Aorta (tissue), 5 donors: ENCODE results near the gene CYP19A1. TPM values are rescaled to one million over a fixed set of nuclear protein-coding genes. Genes with fewer than 3 reads are reported as not detected.

Experiments used
- ATAC-seq: fragments of 200-7000 bp; cut with Tn5 transposase; one replicate; pipeline ENCODE4 v1.9.1; 2022; ENCODE audit warnings: moderate library complexity; ENCODE audit not compliant: low FRiP score
- DNase-seq, 2 donors: peaks; one replicate each; pipeline ENCODE4 v3.0.0-alpha.2; 2020
- H3K27ac ChIP-seq, 2 donors: one replicate each; pipeline ENCODE4 v1.5.1; 2013; ENCODE audit warnings: low read length in 2 of 2, mild to moderate bottlenecking in 2 of 2, moderate library complexity in 2 of 2, control low read depth in 1 of 2, inconsistent platforms in 1 of 2, low read depth in 1 of 2
- H3K27me3 ChIP-seq, 2 donors: one replicate each; pipeline ENCODE4 v1.6.1; 2013; ENCODE audit warnings: control low read depth in 1 of 2, low read length in 1 of 2, mild to moderate bottlenecking in 1 of 2, moderate library complexity in 1 of 2; ENCODE audit not compliant: insufficient read depth in 2 of 2, control insufficient read depth in 1 of 2
- H3K36me3 ChIP-seq, 2 donors: one replicate each; pipeline ENCODE4 v1.6.1; 2013; ENCODE audit warnings: control low read depth in 1 of 2, low read length in 1 of 2, mild to moderate bottlenecking in 1 of 2; ENCODE audit not compliant: insufficient read depth in 2 of 2, control insufficient read depth in 1 of 2
- H3K4me1 ChIP-seq, 2 donors: one replicate each; pipeline ENCODE4 v1.6.1; 2013; ENCODE audit warnings: low read length in 2 of 2, control low read depth in 1 of 2, mild to moderate bottlenecking in 1 of 2, moderate library complexity in 1 of 2; ENCODE audit not compliant: insufficient read depth in 2 of 2, control insufficient read depth in 1 of 2
- H3K4me3 ChIP-seq, 2 donors: one replicate each; pipeline ENCODE4 v1.5.1; 2013; ENCODE audit warnings: low read length in 2 of 2, control low read depth in 1 of 2, mild to moderate bottlenecking in 1 of 2
- H3K9me3 ChIP-seq: one replicate; pipeline ENCODE4 v1.6.1; 2013; ENCODE audit warnings: mild to moderate bottlenecking, low read length; ENCODE audit not compliant: control insufficient read depth
- WGBS, 2 donors: extraction: QIAGEN DNeasy Blood & Tissue Kit; methylation state at CpG; one replicate each; pipeline ENCODE4 v1.1.7; 2013; 5-methylcytosine and 5-hydroxymethylcytosine counted together
- intact Hi-C, 2 donors: fragments of 100-400 bp; cut with DNase I; formaldehyde crosslinking; loops; one replicate each; pipeline versions ENCODE4 v1.14.2 to v1.15.0; 2022
- polyA plus RNA-seq, 2 donors: library from polyadenylated mRNA; stranded (reverse); fragments of 200-250 nt; gene quantifications; one replicate each; pipeline ENCODE4 v1.2.3, GENCODE V29; 2013
- total RNA-seq, 2 donors: library from RNA; stranded (reverse); fragmentation: NEBNext Ultra II Directional; extraction: Animal tissue kit (Norgen Biotek cat#: 25700); gene quantifications; one replicate each; pipeline ENCODE4 v1.2.1, GENCODE V29; 2021
- donor health status: healthy with polysubstance abuse.
- donor health status: Bipolar disorder and iron deficiency.
- donor health status: DM: no; HTN: no; CAD: no.
- donor health status: DM: no; HTN: no; CAD: no.
- donor health status: DM: yes; HTN: yes; CAD: no.

CYP19A1 gene
- total and polyA plus RNA-seq, 4 donors, result 0.77 to 4.8 (median 3.8) TPM

DNA sequence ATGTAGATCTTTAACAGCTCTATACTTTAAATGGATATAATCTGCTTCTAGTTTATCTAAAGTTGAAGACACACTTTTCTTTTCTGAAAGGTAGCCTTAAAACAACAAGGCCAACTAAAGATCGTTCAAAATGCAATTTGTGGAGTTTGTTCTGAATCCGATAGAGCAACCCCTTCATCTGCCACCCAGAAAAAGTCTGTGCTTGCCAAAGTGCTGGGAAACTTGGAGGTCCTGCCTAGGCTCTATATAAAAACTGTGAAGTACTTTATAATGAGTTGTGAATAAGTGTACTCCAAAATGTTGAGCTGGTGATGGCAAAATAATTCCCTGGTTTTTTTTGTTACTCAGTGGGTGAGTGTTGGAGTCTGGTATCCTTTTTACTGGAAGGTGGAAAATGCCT, 15.6 kb upstream of the CYP19A1 start:
- intact Hi-C loops, result no loop called here
- H3K36me3 ChIP-seq, result no peaks in the 10 kb centered on the region
- H3K27ac ChIP-seq, result no peak overlapping the region
- 47 to 53% methylated on average over 2 of the region's 2 CpGs for WGBS, 2 donors
- no peaks in the 10 kb centered on the region for H3K27me3 ChIP-seq
- DNase-seq, result no peak
- H3K4me3 ChIP-seq, result no peak overlapping the region
- H3K9me3 ChIP-seq, result no peaks in the 10 kb centered on the region
- no peak for ATAC-seq
- H3K4me1 ChIP-seq, result peaks cover 3 to 9% of the 10 kb centered on the region in 2 donors

DNA sequence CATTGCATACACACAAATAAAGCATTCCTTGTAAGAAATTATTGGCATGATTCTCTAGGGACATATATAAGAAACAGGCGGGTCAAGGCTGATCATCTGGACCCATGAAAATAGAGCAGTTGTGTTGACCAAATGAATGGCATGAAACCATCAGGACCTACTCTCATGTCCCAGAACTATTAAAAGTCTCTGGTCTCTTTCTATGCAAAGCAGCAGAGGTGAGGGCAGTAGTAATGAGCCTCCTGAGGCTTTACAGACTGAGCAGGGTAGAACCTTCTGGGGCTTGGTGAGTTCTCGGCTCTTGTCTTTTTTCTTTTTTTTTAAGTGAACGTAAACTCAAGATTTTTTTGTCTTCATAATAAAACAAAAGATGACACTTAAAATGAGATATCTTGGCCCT, 12.3 kb upstream of the CYP19A1 start:
- WGBS, 2 donors, result 91 to 96% methylated on average over 3 of the region's 3 CpGs

DNA sequence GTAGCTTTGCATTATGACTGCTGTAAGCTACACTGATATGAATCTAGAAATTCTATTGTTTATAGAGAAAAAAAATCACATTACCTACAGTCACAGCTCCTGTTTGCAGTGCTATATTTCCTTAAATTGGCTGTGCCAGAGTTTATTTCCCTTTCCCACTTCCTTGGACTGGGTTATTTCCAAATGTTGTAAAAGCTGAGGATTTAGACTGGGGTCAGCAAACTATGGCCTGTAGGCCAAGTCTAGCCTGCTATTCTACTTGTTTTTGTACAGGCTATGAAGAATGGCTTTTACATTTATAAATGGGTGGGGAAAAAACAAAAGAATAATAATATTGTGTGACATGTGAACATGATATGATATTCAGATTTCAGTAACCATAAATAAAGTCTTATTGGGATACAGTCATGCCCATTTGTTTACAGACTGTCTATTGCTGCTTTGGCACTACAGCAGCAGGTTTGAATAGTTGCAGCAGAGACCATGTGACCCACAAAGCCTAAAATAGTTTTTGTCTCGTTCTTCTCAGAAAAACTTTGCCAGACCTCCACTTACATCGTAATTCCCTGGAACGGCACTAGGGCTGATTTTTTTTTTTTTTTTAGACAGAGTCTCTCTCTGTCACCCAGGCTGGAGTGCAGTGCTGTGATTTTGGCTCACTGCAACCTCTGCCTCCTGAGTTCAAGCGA, 10.9 kb upstream of the CYP19A1 start:
- 3% methylated on average over 4 of the region's 4 CpGs for WGBS, 2 donors
- Histone ChIP-seq H3K27me3 (no peaks in the 10 kb centered on the region), H3K4me1 (peaks cover 1 to 8% of the 10 kb centered on the region in 2 donors), H3K36me3 (no peaks in the 10 kb centered on the region), H3K27ac (peak overlapping the region; percentile 25 to 28), H3K9me3 (no peaks in the 10 kb centered on the region), H3K4me3 (no peak overlapping the region)
- DNase-seq (no peak), ATAC-seq (peak; percentile 84)
- intact Hi-C loops, result loop anchor here in 1 of 2 donors (1.0 kb wide), 1 partner anchor 8 kb away; the partner anchor contains the start of gene GLDN

More for the DNA sequence above, 12.3 kb upstream of the CYP19A1 start:
- intact Hi-C loops, result no loop called here
- Histone ChIP-seq H3K9me3 (no peaks in the 10 kb centered on the region), H3K36me3 (no peaks in the 10 kb centered on the region), H3K27ac (no peak overlapping the region), H3K4me3 (no peak overlapping the region), H3K27me3 (no peaks in the 10 kb centered on the region), H3K4me1 (peaks cover 5 to 11% of the 10 kb centered on the region in 2 donors)
- ATAC-seq (no peak), DNase-seq (no peak)

DNA sequence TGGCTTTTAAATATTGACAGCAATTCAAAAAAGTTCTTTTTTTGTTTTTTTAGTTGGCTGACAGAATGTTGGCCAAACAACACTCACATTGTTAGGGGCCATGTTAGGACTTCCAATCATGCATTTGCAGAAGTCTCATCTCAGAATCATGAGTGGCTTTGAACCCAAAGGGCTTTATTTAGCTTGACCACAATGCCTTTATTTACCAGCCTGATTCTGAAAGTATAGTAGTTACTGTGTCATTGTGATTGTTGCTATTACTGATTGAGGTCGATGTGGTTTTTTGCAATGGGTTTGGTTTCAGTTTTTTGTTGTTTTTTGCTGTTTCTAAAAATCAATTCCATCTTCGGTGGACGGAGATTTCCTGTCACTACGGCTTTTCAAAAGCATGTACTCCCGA, 10.3 kb upstream of the CYP19A1 start:
- no peaks in the 10 kb centered on the region for H3K36me3 ChIP-seq
- H3K9me3 ChIP-seq, result no peaks in the 10 kb centered on the region
- ATAC-seq, result no peak
- no peaks in the 10 kb centered on the region for H3K27me3 ChIP-seq
- peaks cover 1 to 5% of the 10 kb centered on the region in 2 donors for H3K4me1 ChIP-seq
- H3K4me3 ChIP-seq, result no peak overlapping the region
- 8 to 20% methylated on average over 5 of the region's 5 CpGs for WGBS, 2 donors
- DNase-seq, result no peak
- H3K27ac ChIP-seq, result peak overlapping the region in 1 of 2 donors; percentile 25
- intact Hi-C loops, result loop anchor here in 1 of 2 donors (1.0 kb wide), 1 partner anchor 7 kb away; the partner anchor contains the start of gene GLDN

DNA sequence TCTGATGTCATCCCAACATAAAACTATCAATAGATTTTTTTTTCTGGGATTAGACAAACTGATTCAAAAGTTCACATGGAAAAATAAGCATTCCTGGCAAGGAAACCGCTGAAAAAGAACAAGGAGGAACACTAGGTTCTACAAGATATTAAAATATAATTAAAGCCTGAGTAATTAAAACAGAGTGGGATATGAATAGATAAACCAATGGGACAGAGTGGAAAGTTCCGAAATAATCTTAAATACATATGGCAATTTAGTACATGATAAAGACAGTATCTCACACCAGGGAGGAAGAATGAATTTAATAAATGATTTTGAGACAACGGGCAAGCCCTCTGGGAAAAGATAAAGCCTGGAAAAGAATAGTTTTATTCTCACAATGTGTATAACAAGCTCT, 7.7 kb upstream of the CYP19A1 start:
- 68 to 79% methylated on average over 3 of the region's 3 CpGs for WGBS, 2 donors
- Histone ChIP-seq H3K4me3 (no peak overlapping the region), H3K27ac (no peak overlapping the region), H3K9me3 (no peaks in the 10 kb centered on the region), H3K4me1 (peaks cover 1 to 5% of the 10 kb centered on the region in 2 donors), H3K27me3 (no peaks in the 10 kb centered on the region), H3K36me3 (no peaks in the 10 kb centered on the region)
- DNase-seq (no peak), ATAC-seq (no peak)
- intact Hi-C loops, result no loop called here

DNA sequence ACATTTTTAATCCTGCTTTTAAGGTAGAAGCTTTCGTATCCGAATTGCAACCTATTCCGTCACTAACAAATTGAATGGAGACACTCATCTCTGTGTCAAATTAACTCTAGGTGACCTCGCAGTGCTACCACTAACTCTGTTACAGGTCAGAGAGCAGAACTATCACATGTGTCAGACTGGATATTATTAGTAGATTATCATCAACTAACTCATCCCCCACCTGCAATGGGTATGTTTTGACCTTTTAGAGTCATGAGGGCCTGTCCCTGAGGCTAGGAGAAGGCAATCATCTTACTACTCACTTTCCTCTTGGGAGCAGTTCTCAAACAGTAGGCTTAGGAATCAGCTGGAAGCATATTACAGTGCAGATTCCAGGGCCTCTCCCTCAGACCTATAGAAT, 5.1 kb upstream of the CYP19A1 start:
- intact Hi-C loops, result loop anchor here in 1 of 2 donors (5.0 kb wide), 1 partner anchor 46 kb away; no protein-coding TSS in a partner anchor
- Histone ChIP-seq H3K9me3 (no peaks in the 10 kb centered on the region), H3K27me3 (no peaks in the 10 kb centered on the region), H3K36me3 (no peaks in the 10 kb centered on the region), H3K4me3 (no peak overlapping the region), H3K27ac (peak overlapping the region in 1 of 2 donors; percentile 31), H3K4me1 (peaks cover 0 to 1% of the 10 kb centered on the region in 2 donors)
- ATAC-seq (no peak), DNase-seq (no peak)
- 91 to 95% methylated on average over 4 of the region's 4 CpGs for WGBS, 2 donors

DNA sequence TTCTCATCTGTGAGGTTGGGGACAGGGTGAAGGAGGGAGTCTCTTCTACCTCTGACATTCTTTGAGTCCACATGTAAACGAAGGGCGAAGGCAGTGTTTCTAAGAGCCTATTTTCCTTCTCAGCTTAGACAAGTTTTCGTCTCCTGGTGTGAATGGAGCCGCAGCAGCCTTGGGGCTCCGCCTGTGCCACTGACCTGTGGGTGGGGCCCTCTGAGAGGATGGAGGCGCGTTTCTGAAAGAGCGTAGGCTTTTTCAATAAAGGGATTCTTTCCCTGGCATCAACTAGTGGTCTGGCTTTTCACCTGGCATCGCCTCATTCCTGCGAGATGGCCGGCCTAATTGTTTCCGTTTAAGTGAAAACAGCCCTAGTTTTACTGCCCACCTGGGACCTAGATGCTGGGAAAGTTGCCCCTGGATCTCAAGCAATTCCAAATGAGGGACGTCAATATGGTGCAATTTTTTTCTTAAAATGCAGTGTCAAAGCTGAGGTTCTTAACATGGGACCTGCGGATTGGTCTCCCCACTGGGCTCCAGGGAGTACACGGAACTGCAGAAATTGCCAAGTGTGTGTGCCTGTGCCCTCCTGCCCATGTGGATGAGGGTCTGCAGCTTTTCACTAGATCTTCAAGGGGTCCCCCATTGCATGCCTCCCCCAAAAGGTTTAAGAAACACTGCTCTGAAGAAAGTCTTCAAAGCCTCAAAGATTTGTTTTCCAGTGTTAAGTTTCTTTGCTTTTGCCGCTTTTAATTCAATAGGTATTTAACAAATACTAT, 4.0 kb upstream of the CYP19A1 start:
- Histone ChIP-seq H3K4me1 (no peaks in the 10 kb centered on the region), H3K4me3 (peak overlapping the region; percentile 43 to 66), H3K27me3 (no peaks in the 10 kb centered on the region), H3K27ac (peak overlapping the region in 1 of 2 donors; percentile 79), H3K9me3 (no peaks in the 10 kb centered on the region), H3K36me3 (no peaks in the 10 kb centered on the region)
- DNase-seq, result no peak
- intact Hi-C loops, result loop anchor here in 1 of 2 donors (5.0 kb wide), 1 partner anchor 45 kb away; no protein-coding TSS in a partner anchor
- WGBS, 2 donors, result 62 to 65% methylated on average over 16 of the region's 16 CpGs
- peak; percentile 24 for ATAC-seq

DNA sequence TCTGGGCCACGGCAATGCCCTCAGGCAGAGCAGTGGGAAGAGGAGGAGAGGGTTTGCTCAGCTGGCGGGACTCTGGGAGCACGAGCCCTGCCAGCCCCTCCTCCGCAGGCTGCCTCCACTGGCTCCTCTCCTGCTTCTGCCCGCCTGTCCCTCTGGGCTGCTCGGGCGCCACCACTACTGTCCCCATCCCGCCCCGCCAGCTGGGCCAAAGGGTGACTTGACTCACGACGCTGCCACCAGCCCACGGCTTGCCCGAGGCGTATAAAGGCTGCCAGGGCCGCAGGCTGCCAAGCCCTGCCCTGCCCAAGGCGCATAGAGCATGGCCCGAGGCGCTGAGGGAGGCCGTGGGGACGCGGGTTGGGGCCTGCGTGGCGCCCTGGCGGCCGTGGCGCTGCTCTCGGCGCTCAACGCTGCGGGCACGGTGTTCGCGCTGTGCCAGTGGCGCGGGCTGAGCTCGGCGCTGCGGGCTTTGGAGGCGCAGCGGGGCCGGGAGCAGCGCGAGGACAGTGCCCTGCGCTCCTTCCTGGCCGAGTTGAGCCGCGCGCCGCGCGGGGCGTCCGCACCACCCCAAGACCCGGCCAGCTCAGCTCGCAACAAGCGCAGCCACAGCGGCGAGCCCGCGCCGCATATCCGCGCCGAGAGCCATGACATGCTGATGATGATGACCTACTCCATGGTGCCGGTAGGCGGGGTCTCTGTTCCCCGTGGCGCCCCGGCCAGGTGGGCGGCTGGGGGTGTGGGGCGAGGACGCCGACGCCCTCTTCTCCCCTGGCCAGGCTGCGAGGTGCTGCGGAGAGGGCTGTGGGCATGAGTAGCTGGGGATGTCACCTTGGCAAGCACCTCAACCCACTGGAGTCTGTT, 3.2 kb upstream of the CYP19A1 start, which contains the start of gene GLDN:
GLDN (plus strand) TSS at position 290 of the 861 bp plus-strand sequence; CDS start at position 320, 30 bp downstream.
- intact Hi-C loops, result loop anchor here (1.0 to 5.0 kb wide), 2 partner anchors 8 to 44 kb away; no protein-coding TSS in a partner anchor
- WGBS, 2 donors, result 1% methylated on average over 66 to 76 of the region's 76 CpGs
- Histone ChIP-seq H3K9me3 (no peaks in the 10 kb centered on the region), H3K27ac (peak within 1 kb of the TSS; percentile 68 to 79), H3K4me1 (no peaks in the 10 kb centered on the region), H3K4me3 (peak within 1 kb of the TSS; percentile 43 to 66), H3K27me3 (no peaks in the 10 kb centered on the region), H3K36me3 (no peaks in the 10 kb centered on the region)
- DNase-seq, result peak; percentile 84 to 91
- peak; percentile 90 for ATAC-seq
